K562 (cell line): ENCODE data around the gene LZTR1. TPM values are rescaled to one million over a fixed set of nuclear protein-coding genes. Genes with fewer than 3 reads are reported as not detected.
A peak's percentile ranks its signal among the peaks of the same experiment; 100 is the strongest.

Experiments
- DACH1 ChIP-seq: fragments of 450-650 bp; IDR thresholded peaks from 2 replicates; pipeline ENCODE4 v1.6.1; 2018; ENCODE audit not compliant: partially characterized antibody
- HCFC1 ChIP-seq: IDR thresholded peaks from 2 replicates; pipeline ENCODE4 v1.6.1; 2012; ENCODE audit warnings: low read depth, low read length, improper control_type of control experiment
- IFI16 ChIP-seq: fragments of 250-450 bp; sonication (Bioruptor Pico); IDR thresholded peaks from 2 replicates; pipeline ENCODE4 v2.1.2; 2022; ENCODE audit warnings: mild to moderate bottlenecking, inconsistent platforms
- KLF10 ChIP-seq: fragments of 250-450 bp; sonication (Bioruptor Pico); IDR thresholded peaks from 2 replicates; pipeline ENCODE4 v1.6.1; 2021; ENCODE audit warnings: matching md5 sums
- MCM2 ChIP-seq: fragments of 450-650 bp; IDR thresholded peaks from 2 replicates; pipeline ENCODE4 v1.6.1; 2017; ENCODE audit warnings: low read depth, mild to moderate bottlenecking
- MCM3 ChIP-seq: fragments of 450-650 bp; IDR thresholded peaks from 2 replicates; pipeline ENCODE4 v1.6.1; 2016
- MYBL2 ChIP-seq, 2 experiments: fragments of 450-650 bp in 1 of 2; sonication (generic) in 1 of 2; formaldehyde crosslinking in 1 of 2; IDR thresholded peaks; 2 replicates each; pipeline versions ENCODE4 v1.6.1 to v1.8.1; 2017 to 2022; ENCODE audit warnings: borderline replicate concordance in 1 of 2, inconsistent platforms in 1 of 2, low read depth in 1 of 2, mild to moderate bottlenecking in 1 of 2, missing genetic modification reagents in 1 of 2, moderate library complexity in 1 of 2
- MYNN ChIP-seq, 2 experiments: sonication (generic); formaldehyde crosslinking in 1 of 2; IDR thresholded peaks; 2 replicates each; pipeline versions ENCODE4 v1.5.0 to v1.6.1; 2016 to 2020; ENCODE audit warnings: antibody characterized with exemption in 1 of 2, missing genetic modification reagents in 1 of 2
- NFE2 ChIP-seq: IDR thresholded peaks from 2 replicates; pipeline ENCODE4 v1.6.1; 2014; ENCODE audit warnings: antibody characterized with exemption, low read depth
- PCBP1 ChIP-seq: fragments of 200-400 bp; formaldehyde crosslinking; IDR thresholded peaks from 2 replicates; pipeline ENCODE4 v1.6.1; 2018; ENCODE audit warnings: mild to moderate bottlenecking, low read depth, low read length; ENCODE audit not compliant: poor library complexity, severe bottlenecking
- PTBP1 ChIP-seq: fragments of 200-400 bp; formaldehyde crosslinking; IDR thresholded peaks from 2 replicates; pipeline ENCODE4 v1.6.1; 2017; ENCODE audit warnings: low read depth, low read length
- RBM15 ChIP-seq: fragments of 200-400 bp; formaldehyde crosslinking; IDR thresholded peaks from 2 replicates; pipeline ENCODE4 v1.6.1; 2018; ENCODE audit warnings: mild to moderate bottlenecking, low read length, moderate library complexity; ENCODE audit not compliant: insufficient read depth
- SMARCE1 ChIP-seq: fragments of 450-650 bp; IDR thresholded peaks from 2 replicates; pipeline ENCODE4 v1.7.1; 2016; ENCODE audit warnings: mild to moderate bottlenecking
- U2AF2 ChIP-seq: fragments of 200-400 bp; formaldehyde crosslinking; optimal IDR thresholded peaks from 2 replicates; pipeline ENCODE3; 2017; ENCODE audit warnings: low read depth, mild to moderate bottlenecking, low read length
- ZC3H11A ChIP-seq: IDR thresholded peaks from 2 replicates; pipeline ENCODE4 v1.6.1; 2012; ENCODE audit warnings: low read depth, low read length, improper control_type of control experiment
- ZNF121 ChIP-seq: sonication (generic); formaldehyde crosslinking; conservative IDR thresholded peaks from 2 replicates; pipeline ENCODE4 v1.8.0; 2022; ENCODE audit warnings: missing genetic modification reagents
- ZNF707 ChIP-seq: fragments of 250-450 bp; sonication (Bioruptor Pico); conservative IDR thresholded peaks from 2 replicates; pipeline ENCODE4 v1.8.0; 2022; ENCODE audit warnings: inconsistent platforms, mild to moderate bottlenecking, moderate library complexity
- ZNF764 ChIP-seq: fragments of 250-450 bp; sonication (Bioruptor Pico); IDR thresholded peaks from 2 replicates; pipeline ENCODE4 v1.4.0; 2020; ENCODE audit warnings: low read depth, mild to moderate bottlenecking, moderate library complexity
- polyA plus RNA-seq, 8 experiments: library from polyadenylated mRNA; depleted of rRNA in 4 of 8; stranded (reverse) in 5 of 8; unstranded in 3 of 8; fragments of >200 nt; fragmentation: Nextera tagmentation in 2 of 8; fragmentation: Illumina TruSeq in 1 of 8; extraction: Ambion mirVana in 2 of 8; extraction: Trizol in 1 of 8; gene quantifications; 2 replicates each; pipeline versions ENCODE4 v1.2.1 to v1.2.3, GENCODE V29; 2011 to 2014; ENCODE audit warnings: inconsistent platforms in 1 of 8, missing spikeins in 1 of 8
- total RNA-seq, 7 experiments: library from RNA; depleted of rRNA in 6 of 7; stranded (reverse); fragments of >200 nt in 6 of 7; fragmentation: Illumina TruSeq in 2 of 7; extraction: Trizol in 2 of 7; gene quantifications; 2 replicates each; pipeline versions ENCODE4 v1.2.1 to v1.2.3, GENCODE V29; 2011 to 2021; ENCODE audit warnings: low replicate concordance in 1 of 7
- TF ChIP-seq, protein P1 (sequence below): fragments of 250-450 bp; sonication (Bioruptor Pico); IDR thresholded peaks from 2 replicates; pipeline ENCODE4 v1.5.0; 2021
- TF ChIP-seq, protein P2 (sequence below): fragments of 450-650 bp; formaldehyde crosslinking; IDR thresholded peaks from 2 replicates; pipeline ENCODE4 v1.4.0; 2022; ENCODE audit warnings: missing genetic modification characterization
- TF ChIP-seq, protein P3 (sequence below): sonication (generic); IDR thresholded peaks from 2 replicates; pipeline ENCODE4 v1.6.1; 2016
- TF ChIP-seq, protein P4 (sequence below): sonication (generic); formaldehyde crosslinking; IDR thresholded peaks from 2 replicates; pipeline ENCODE4 v1.9.0; 2022; ENCODE audit warnings: mild to moderate bottlenecking, missing genetic modification reagents
- TF ChIP-seq, protein P5 (sequence below): fragments of 250-450 bp; sonication (Bioruptor Pico); IDR thresholded peaks from 2 replicates; pipeline ENCODE4 v1.4.0; 2020; ENCODE audit warnings: mild to moderate bottlenecking, moderate library complexity, borderline replicate concordance

The LZTR1 gene
- total and polyA plus RNA-seq, 9 of the 15 experiments (the other 6 are each of a cell fraction or from before 2014, with no cell fraction given): 2.2 to 135 (median 63.0) TPM

DNA sequence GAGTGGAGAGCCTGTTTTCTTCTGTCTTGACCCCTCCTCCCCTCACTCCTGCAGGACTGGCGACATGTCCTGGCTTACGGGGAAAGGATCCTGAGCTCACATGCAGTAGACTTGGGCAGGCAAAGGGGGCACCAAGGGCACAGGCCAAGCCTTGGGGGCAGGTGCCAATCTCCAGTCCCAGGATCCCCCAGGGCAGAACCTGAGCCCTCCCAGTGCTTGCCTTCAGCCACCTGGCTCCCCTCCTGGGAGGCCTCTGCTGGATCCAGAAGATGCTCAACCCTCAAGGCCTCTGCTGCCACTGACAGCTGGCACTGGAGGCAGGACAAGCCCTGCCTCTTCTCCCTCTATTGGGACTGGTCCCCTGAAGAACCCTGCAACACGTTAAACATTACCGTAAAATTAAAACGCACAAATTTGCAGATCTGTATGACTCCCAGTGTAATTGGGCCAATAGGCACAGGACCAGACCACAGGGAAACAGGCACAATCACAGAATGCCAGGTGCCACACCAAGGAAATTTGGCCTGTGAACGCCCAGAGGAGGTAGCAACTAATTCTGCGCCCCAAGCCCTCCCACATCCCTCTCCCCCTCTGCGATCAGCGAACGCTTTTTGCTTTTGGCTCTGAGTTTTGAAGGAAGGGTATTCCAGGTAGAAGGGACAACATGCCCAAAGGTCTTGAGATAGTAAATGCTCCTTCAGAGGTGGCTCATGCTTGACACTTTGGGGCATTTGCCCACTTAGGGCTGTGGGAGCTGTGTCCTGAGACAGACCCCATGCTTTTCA, 967 bp upstream of the LZTR1 start (continued):
- TF ChIP-seq ZNF707 (CRISPR knock-in tag): 0 out of 2 replicates have a peak, but pooled peaks have one; percentile 22
- TF ChIP-seq MCM2: no peak
- TF ChIP-seq MCM3: no peak
- no peak for TF ChIP-seq MYNN (IDR thresholded peaks at IDR 0.05)
- TF ChIP-seq MYNN (CRISPR knock-in tag; IDR thresholded peaks at IDR 0.05): no peak
- no peak for TF ChIP-seq RBM15
- no peak for TF ChIP-seq U2AF2
- TF ChIP-seq IFI16 (CRISPR knock-in tag): peak; percentile 73; the same call in 1 of the 2 replicates
- TF ChIP-seq ZNF121: no peak
- TF ChIP-seq, protein P1, sequence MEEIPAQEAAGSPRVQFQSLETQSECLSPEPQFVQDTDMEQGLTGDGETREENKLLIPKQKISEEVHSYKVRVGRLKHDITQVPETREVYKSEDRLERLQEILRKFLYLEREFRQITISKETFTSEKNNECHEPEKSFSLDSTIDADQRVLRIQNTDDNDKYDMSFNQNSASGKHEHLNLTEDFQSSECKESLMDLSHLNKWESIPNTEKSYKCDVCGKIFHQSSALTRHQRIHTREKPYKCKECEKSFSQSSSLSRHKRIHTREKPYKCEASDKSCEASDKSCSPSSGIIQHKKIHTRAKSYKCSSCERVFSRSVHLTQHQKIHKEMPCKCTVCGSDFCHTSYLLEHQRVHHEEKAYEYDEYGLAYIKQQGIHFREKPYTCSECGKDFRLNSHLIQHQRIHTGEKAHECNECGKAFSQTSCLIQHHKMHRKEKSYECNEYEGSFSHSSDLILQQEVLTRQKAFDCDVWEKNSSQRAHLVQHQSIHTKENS (CRISPR knock-in tag): no peak
- TF ChIP-seq ZC3H11A: no peak
- TF ChIP-seq PTBP1: no peak
- no peak for TF ChIP-seq MYBL2 (IDR thresholded peaks at IDR 0.05; ENCODE audit: low read depth)
- no peak for TF ChIP-seq MYBL2 (CRISPR knock-in tag; IDR thresholded peaks at IDR 0.05; ENCODE audit: borderline replicate concordance)
- TF ChIP-seq, protein P2, sequence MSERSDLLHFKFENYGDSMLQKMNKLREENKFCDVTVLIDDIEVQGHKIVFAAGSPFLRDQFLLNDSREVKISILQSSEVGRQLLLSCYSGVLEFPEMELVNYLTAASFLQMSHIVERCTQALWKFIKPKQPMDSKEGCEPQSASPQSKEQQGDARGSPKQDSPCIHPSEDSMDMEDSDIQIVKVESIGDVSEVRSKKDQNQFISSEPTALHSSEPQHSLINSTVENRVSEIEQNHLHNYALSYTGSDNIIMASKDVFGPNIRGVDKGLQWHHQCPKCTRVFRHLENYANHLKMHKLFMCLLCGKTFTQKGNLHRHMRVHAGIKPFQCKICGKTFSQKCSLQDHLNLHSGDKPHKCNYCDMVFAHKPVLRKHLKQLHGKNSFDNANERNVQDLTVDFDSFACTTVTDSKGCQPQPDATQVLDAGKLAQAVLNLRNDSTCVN (CRISPR knock-in tag): no peak
- no peak for TF ChIP-seq DACH1
- no peak for TF ChIP-seq KLF10 (CRISPR knock-in tag)
- TF ChIP-seq, protein P3, sequence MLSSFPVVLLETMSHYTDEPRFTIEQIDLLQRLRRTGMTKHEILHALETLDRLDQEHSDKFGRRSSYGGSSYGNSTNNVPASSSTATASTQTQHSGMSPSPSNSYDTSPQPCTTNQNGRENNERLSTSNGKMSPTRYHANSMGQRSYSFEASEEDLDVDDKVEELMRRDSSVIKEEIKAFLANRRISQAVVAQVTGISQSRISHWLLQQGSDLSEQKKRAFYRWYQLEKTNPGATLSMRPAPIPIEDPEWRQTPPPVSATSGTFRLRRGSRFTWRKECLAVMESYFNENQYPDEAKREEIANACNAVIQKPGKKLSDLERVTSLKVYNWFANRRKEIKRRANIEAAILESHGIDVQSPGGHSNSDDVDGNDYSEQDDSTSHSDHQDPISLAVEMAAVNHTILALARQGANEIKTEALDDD: no peak
- TF ChIP-seq, protein P4, sequence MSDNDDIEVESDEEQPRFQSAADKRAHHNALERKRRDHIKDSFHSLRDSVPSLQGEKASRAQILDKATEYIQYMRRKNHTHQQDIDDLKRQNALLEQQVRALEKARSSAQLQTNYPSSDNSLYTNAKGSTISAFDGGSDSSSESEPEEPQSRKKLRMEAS: no peak
- TF ChIP-seq SMARCE1: no peak
- TF ChIP-seq ZNF764 (CRISPR knock-in tag): peak; percentile 51; the same call in 1 of the 2 replicates
- TF ChIP-seq, protein P5, sequence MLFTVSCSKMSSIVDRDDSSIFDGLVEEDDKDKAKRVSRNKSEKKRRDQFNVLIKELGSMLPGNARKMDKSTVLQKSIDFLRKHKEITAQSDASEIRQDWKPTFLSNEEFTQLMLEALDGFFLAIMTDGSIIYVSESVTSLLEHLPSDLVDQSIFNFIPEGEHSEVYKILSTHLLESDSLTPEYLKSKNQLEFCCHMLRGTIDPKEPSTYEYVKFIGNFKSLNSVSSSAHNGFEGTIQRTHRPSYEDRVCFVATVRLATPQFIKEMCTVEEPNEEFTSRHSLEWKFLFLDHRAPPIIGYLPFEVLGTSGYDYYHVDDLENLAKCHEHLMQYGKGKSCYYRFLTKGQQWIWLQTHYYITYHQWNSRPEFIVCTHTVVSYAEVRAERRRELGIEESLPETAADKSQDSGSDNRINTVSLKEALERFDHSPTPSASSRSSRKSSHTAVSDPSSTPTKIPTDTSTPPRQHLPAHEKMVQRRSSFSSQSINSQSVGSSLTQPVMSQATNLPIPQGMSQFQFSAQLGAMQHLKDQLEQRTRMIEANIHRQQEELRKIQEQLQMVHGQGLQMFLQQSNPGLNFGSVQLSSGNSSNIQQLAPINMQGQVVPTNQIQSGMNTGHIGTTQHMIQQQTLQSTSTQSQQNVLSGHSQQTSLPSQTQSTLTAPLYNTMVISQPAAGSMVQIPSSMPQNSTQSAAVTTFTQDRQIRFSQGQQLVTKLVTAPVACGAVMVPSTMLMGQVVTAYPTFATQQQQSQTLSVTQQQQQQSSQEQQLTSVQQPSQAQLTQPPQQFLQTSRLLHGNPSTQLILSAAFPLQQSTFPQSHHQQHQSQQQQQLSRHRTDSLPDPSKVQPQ (CRISPR knock-in tag): no peak
- no peak for TF ChIP-seq PCBP1
- TF ChIP-seq NFE2: no peak
- no peak for TF ChIP-seq HCFC1
